Astrocyte (in vitro differentiated cells and primary cell): Measurements from ENCODE around the gene CKLF. TPM values are rescaled to one million over a fixed set of nuclear protein-coding genes. Genes with fewer than 3 reads are reported as not detected.
A peak's percentile ranks its signal among the peaks of the same experiment; 100 is the strongest.

Experiments used
- DNase-seq: peaks from one replicate; pipeline ENCODE4 v3.0.0-alpha.2; 2010; ENCODE audit warnings: low read depth
- FAIRE-seq: peaks from 2 replicates; lab custom pipeline; 2011; peaks lifted over from hg19 to GRCh38; lab: Jason Lieb, UNC
- H2AFZ ChIP-seq: 2 replicates; pipeline ENCODE4 v1.6.0; 2012; ENCODE audit warnings: low read depth, low read length, inconsistent platforms
- H3K27ac ChIP-seq: 2 replicates; pipeline ENCODE4 v1.5.1; 2011; ENCODE audit warnings: low read depth, low read length, inconsistent platforms
- H3K27me3 ChIP-seq: 2 replicates; pipeline ENCODE4 v1.6.0; 2011; ENCODE audit warnings: low read length, inconsistent platforms; ENCODE audit not compliant: insufficient read depth
- H3K36me3 ChIP-seq: 2 replicates; pipeline ENCODE4 v1.5.1; 2011; ENCODE audit warnings: low read length, inconsistent platforms; ENCODE audit not compliant: insufficient read depth
- H3K4me1 ChIP-seq: 2 replicates; pipeline ENCODE4 v1.5.1; 2011; ENCODE audit warnings: low read length, inconsistent platforms; ENCODE audit not compliant: insufficient read depth
- H3K4me2 ChIP-seq: 2 replicates; pipeline ENCODE4 v1.6.0; 2012; ENCODE audit warnings: low read length, inconsistent platforms
- H3K4me3 ChIP-seq: 2 replicates; pipeline ENCODE4 v1.5.1; 2011; ENCODE audit warnings: low read depth, mild to moderate bottlenecking, low read length, inconsistent platforms; ENCODE audit not compliant: insufficient read depth
- H3K79me2 ChIP-seq: 2 replicates; pipeline ENCODE4 v1.6.0; 2012; ENCODE audit warnings: mild to moderate bottlenecking, low read length, inconsistent platforms; ENCODE audit not compliant: insufficient read depth
- H3K9ac ChIP-seq: 2 replicates; pipeline ENCODE4 v1.6.0; 2012; ENCODE audit warnings: mild to moderate bottlenecking, low read length, inconsistent platforms
- H3K9me3 ChIP-seq: 2 replicates; pipeline ENCODE4 v1.5.1; 2012; ENCODE audit warnings: low read depth, mild to moderate bottlenecking, low read length, inconsistent platforms; ENCODE audit not compliant: insufficient read depth
- H4K20me1 ChIP-seq: 2 replicates; pipeline ENCODE4 v1.6.0; 2012; ENCODE audit warnings: low read length, inconsistent platforms; ENCODE audit not compliant: insufficient read depth
- H3K27ac Mint-ChIP-seq: one replicate; pipeline ENCODE4 v1.8.0; 2021; ENCODE audit warnings: mild to moderate bottlenecking, mixed read lengths; ENCODE audit not compliant: unreplicated experiment
- H3K27me3 Mint-ChIP-seq: one replicate; pipeline ENCODE4 v1.8.0; 2021; ENCODE audit warnings: low read depth, mixed read lengths; ENCODE audit not compliant: unreplicated experiment
- H3K36me3 Mint-ChIP-seq: one replicate; pipeline ENCODE4 v1.8.0; 2021; ENCODE audit warnings: low read depth, mixed read lengths; ENCODE audit not compliant: unreplicated experiment
- H3K4me1 Mint-ChIP-seq: one replicate; pipeline ENCODE4 v1.8.0; 2021; ENCODE audit warnings: low read depth, mixed read lengths; ENCODE audit not compliant: unreplicated experiment
- H3K4me3 Mint-ChIP-seq: one replicate; pipeline ENCODE4 v1.8.0; 2021; ENCODE audit warnings: mild to moderate bottlenecking, moderate library complexity, mixed read lengths; ENCODE audit not compliant: unreplicated experiment
- H3K9me3 Mint-ChIP-seq: one replicate; pipeline ENCODE4 v1.8.0; 2021; ENCODE audit warnings: mild to moderate bottlenecking, mixed read lengths; ENCODE audit not compliant: unreplicated experiment
- CTCF ChIP-seq: IDR thresholded peaks from 2 replicates; pipeline ENCODE4 v1.5.1; 2011; ENCODE audit warnings: low read depth, mild to moderate bottlenecking, inconsistent platforms, low read length, moderate library complexity; ENCODE audit not compliant: insufficient read depth
- EZH2 ChIP-seq: IDR thresholded peaks from 2 replicates; pipeline ENCODE4 v1.6.1; 2012; ENCODE audit warnings: mild to moderate bottlenecking, low read length, inconsistent platforms; ENCODE audit not compliant: insufficient read depth
- total RNA-seq: library from RNA; stranded (reverse); gene quantifications from 2 replicates; pipeline ENCODE4 v1.2.1, GENCODE V29; 2021

CKLF gene
- total RNA-seq, 1 donor from 2014 or later = 24.5 TPM

- H3K4me3 Mint-ChIP-seq = peak overlapping the region; percentile 92
- H3K27ac Mint-ChIP-seq = peak overlapping the region; percentile 16
- Histone ChIP-seq H3K36me3 (no peaks in the 10 kb centered on the region), H3K4me1 (peaks cover 21% of the 10 kb centered on the region), H3K9ac (peak overlapping the region; percentile 84), H4K20me1 (no peaks in the 10 kb centered on the region), H3K27me3 (no peaks in the 10 kb centered on the region), H3K27ac (no peak overlapping the region), H3K9me3 (no peaks in the 10 kb centered on the region), H3K79me2 (peaks cover 38% of the 10 kb centered on the region), H3K4me3 (no peak overlapping the region), H2AFZ (no peak overlapping the region), H3K4me2 (peak overlapping the region; percentile 92)
- H3K27me3 Mint-ChIP-seq = no peaks in the 10 kb centered on the region
- H3K4me1 Mint-ChIP-seq = peaks cover 13% of the 10 kb centered on the region
- TF ChIP-seq CTCF = peak; percentile 20
- TF ChIP-seq EZH2 = no peak
- H3K36me3 Mint-ChIP-seq = peaks cover 6% of the 10 kb centered on the region
- H3K9me3 Mint-ChIP-seq = peaks cover 4% of the 10 kb centered on the region
- FAIRE-seq (no peak), DNase-seq (no peak)
Measured at GRCh38 chr16:66551348-66551759, 1.0 kb upstream of the CKLF start.

- DNase-seq (no peak), FAIRE-seq (no peak)
- Histone ChIP-seq H4K20me1 (no peaks in the 10 kb centered on the region), H3K79me2 (peaks cover 38% of the 10 kb centered on the region), H3K9ac (peak overlapping the region; percentile 84), H2AFZ (peak overlapping the region; percentile 96), H3K27ac (peak overlapping the region; percentile 85), H3K4me3 (peak overlapping the region; percentile 71), H3K4me1 (peaks cover 21% of the 10 kb centered on the region), H3K27me3 (no peaks in the 10 kb centered on the region), H3K36me3 (no peaks in the 10 kb centered on the region), H3K9me3 (no peaks in the 10 kb centered on the region), H3K4me2 (peak overlapping the region; percentile 92)
- Mint-ChIP-seq H3K4me1 (peaks cover 13% of the 10 kb centered on the region), H3K4me3 (peak overlapping the region; percentile 92), H3K27ac (peak overlapping the region; percentile 58), H3K27me3 (no peaks in the 10 kb centered on the region), H3K36me3 (peaks cover 5% of the 10 kb centered on the region), H3K9me3 (peaks cover 4% of the 10 kb centered on the region)
- TF ChIP-seq EZH2 = no peak
- no peak for TF ChIP-seq CTCF
Measured at GRCh38 chr16:66551788-66552285, 539 bp upstream of the CKLF start.

GRCh38 chr16:66553223-66553622 lies 847 bp downstream of the CKLF start:
- Mint-ChIP-seq H3K36me3 (peaks cover 3% of the 10 kb centered on the region), H3K4me1 (peaks cover 13% of the 10 kb centered on the region), H3K27me3 (no peaks in the 10 kb centered on the region), H3K27ac (no peak overlapping the region), H3K9me3 (peaks cover 4% of the 10 kb centered on the region), H3K4me3 (peak overlapping the region; percentile 92)
- Histone ChIP-seq H3K4me3 (peak overlapping the region; percentile 71), H3K79me2 (peaks cover 44% of the 10 kb centered on the region), H3K4me2 (peak overlapping the region; percentile 92), H3K9me3 (no peaks in the 10 kb centered on the region), H3K27me3 (no peaks in the 10 kb centered on the region), H2AFZ (no peak overlapping the region), H3K4me1 (peaks cover 21% of the 10 kb centered on the region), H3K9ac (peak overlapping the region; percentile 84), H4K20me1 (no peaks in the 10 kb centered on the region), H3K27ac (no peak overlapping the region), H3K36me3 (peaks cover 5% of the 10 kb centered on the region)
- no peak for DNase-seq
- FAIRE-seq = no peak
- TF ChIP-seq CTCF (no peak), EZH2 (no peak)
